ENCODE results near the gene IFNGR1. TPM values are rescaled to one million over a fixed set of nuclear protein-coding genes. Genes with fewer than 3 reads are reported as not detected.

Gene IFNGR1
- total and polyA plus RNA-seq, 8 donors = 70.9 to 171 (median 76.7) TPM

DNA sequence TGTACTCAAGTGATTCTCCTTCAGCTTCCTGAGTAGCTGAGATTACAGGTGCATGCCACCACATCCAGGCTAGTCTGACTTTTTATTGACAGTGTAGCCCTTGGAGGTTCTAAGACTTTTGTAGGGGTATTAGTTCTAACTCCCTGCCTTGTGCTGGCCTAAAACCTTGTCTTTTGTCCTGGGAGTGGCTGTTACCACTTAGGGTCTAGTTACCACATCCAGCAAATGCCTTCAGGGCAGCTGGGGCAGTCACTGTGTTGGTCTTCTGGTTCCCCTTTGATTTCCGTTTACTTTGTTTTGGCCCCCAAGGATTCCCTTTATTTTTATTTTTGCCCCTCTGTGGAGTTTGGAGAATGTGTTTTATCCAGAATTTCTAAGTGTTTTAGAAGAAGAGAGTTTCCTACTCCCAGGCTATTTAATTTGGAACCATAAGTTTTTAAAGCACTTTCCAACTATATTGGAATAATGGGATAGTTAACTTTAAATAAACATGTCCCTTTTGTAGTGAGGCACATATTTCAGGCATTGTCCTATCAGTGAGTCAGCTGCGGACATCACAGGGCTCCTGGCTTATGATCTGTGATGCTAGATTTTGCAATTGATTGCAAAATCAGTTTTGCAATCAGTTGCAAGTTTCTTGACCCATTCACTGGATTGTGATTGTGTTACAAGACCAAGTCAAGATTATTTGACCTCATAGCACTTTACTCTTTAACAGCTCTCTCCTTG lies 70.7 kb downstream of the IFNGR1 start:
- intact Hi-C loops (cut with DNase I) = no loop called here
- peaks cover 12 to 28% of the 10 kb centered on the region in 2 donors for H3K4me1 ChIP-seq
- ATAC-seq = peak; percentile 83
- peak overlapping the region; percentile 53 to 82 for H3K27ac ChIP-seq
- H3K9me3 ChIP-seq = no peaks in the 10 kb centered on the region
- TF ChIP-seq, protein P1, sequence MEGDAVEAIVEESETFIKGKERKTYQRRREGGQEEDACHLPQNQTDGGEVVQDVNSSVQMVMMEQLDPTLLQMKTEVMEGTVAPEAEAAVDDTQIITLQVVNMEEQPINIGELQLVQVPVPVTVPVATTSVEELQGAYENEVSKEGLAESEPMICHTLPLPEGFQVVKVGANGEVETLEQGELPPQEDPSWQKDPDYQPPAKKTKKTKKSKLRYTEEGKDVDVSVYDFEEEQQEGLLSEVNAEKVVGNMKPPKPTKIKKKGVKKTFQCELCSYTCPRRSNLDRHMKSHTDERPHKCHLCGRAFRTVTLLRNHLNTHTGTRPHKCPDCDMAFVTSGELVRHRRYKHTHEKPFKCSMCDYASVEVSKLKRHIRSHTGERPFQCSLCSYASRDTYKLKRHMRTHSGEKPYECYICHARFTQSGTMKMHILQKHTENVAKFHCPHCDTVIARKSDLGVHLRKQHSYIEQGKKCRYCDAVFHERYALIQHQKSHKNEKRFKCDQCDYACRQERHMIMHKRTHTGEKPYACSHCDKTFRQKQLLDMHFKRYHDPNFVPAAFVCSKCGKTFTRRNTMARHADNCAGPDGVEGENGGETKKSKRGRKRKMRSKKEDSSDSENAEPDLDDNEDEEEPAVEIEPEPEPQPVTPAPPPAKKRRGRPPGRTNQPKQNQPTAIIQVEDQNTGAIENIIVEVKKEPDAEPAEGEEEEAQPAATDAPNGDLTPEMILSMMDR (IDR thresholded peaks at IDR 0.05) = no peak
- no peaks in the 10 kb centered on the region for H3K27me3 ChIP-seq
- no peaks in the 10 kb centered on the region for H3K36me3 ChIP-seq
- H3K4me3 ChIP-seq = no peak overlapping the region
- DNase-seq = peak in 1 of 4 donors; percentile 53

Other genes with a start within 250 kb of the IFNGR1 start
- 1 to 10 TPM; 4.0 to 6.0 TPM for gene IL20RA, start 174.4 kb downstream of the IFNGR1 start, total RNA-seq
- 1 to 10 TPM; 1.7 to 3.2 (median 2.4) TPM for gene IL20RA, start 174.4 kb downstream of the IFNGR1 start, polyA plus RNA-seq (ENCODE audit: insufficient read length in 6 of 6)
- gene IL22RA2, start 45.7 kb downstream of the IFNGR1 start, total RNA-seq = not detected
- not detected for gene IL22RA2, start 45.7 kb downstream of the IFNGR1 start, polyA plus RNA-seq (ENCODE audit: insufficient read length in 6 of 6)

Data from left lung (tissue), 10 donors.